GM18873 (cell line): Measurements from ENCODE around the gene SLC26A9.

Experiments
- ATAC-seq: cut with Tn5 transposase; IDR thresholded peaks from one replicate; pipeline ENCODE4 v1.9.1; 2021; ENCODE audit warnings: mild to moderate bottlenecking, moderate library complexity, moderate number of reproducible peaks; ENCODE audit not compliant: unreplicated experiment, low FRiP score

Gene SLC26A9

GRCh38 chr1:205928317-205928716, 14.9 kb downstream of the SLC26A9 start:
- ATAC-seq: no peak

- no peak for ATAC-seq
These were observed 15.6 kb downstream of the SLC26A9 start for GRCh38 chr1:205927676-205928075.

DNA sequence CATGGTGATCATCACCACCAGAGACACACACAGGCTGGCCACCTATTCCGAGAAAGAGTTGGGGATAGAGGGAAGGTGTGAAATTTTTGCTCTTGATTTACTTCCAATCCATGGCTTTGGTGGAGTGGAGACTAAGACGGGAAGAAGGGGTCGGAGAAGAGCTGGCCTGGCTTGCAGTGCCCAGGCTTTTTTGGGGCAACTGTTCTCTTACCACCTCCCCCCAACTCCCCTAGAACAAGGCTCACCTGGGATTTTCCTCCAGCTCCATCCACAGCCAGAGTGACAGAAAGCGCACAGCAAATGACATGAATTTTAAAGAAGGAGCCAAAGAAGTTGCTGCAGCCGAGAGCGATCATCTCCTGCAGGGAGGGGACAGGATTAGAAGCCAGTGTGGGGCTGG, 16.0 kb downstream of the SLC26A9 start:
- ATAC-seq: no peak

DNA sequence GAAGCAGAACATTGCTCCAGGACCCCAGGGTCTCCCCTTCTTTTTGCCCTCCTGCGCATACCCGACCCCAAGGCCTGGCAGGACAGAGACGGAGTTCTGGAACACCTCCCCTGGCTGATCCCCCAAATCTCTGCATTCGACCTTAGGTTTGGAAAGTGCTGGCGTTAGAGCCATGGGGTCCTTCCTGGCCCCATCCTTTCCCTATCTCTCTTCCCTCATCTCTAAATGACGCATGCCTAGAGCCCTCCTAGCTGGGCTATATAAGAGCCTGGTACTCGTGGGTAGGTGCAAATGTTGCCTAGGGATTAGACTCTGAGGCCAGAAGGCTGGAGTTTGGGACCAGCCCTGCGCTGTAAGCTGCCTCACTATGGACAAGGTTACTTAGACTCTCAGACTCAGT, 16.6 kb downstream of the SLC26A9 start:
- ATAC-seq: no peak

- ATAC-seq: no peak
These were observed 17.0 kb downstream of the SLC26A9 start for GRCh38 chr1:205926213-205926612.

DNA sequence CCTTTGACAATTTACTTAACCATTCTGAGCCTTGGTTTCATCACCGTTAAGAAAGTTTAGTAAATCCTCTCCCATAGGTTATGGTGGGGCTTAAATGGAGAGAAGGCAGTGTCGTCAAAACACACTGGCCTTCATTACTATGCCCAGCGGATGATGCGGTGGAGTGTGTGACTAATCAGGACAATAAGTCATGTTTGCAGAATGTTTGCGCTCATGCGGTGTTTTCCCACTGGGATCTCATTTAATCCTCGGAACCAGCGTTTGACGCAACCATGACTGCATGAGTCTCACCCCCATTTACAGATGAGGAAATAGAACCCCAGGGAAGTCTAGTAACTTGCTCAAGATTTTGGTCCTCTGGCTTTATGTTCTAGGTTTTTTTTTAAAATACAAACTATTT, 17.5 kb downstream of the SLC26A9 start:
- ATAC-seq: no peak

DNA sequence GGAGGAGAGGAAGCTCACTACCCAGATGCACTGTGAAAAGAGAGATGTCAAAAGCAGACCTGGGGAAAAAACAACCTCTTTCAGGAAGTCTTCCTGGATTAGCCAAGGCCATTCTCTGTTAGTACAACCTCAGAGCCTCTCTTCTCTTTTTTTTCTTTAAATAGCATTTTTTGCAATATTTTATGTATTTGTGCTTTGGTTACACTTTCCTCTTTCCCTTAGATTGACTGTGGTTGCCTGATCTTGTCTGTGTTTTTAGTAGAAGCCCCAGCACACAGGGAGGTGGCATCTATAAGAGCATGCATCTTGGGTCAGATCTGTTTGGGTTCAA, 18.8 kb downstream of the SLC26A9 start:
- no peak for ATAC-seq

DNA sequence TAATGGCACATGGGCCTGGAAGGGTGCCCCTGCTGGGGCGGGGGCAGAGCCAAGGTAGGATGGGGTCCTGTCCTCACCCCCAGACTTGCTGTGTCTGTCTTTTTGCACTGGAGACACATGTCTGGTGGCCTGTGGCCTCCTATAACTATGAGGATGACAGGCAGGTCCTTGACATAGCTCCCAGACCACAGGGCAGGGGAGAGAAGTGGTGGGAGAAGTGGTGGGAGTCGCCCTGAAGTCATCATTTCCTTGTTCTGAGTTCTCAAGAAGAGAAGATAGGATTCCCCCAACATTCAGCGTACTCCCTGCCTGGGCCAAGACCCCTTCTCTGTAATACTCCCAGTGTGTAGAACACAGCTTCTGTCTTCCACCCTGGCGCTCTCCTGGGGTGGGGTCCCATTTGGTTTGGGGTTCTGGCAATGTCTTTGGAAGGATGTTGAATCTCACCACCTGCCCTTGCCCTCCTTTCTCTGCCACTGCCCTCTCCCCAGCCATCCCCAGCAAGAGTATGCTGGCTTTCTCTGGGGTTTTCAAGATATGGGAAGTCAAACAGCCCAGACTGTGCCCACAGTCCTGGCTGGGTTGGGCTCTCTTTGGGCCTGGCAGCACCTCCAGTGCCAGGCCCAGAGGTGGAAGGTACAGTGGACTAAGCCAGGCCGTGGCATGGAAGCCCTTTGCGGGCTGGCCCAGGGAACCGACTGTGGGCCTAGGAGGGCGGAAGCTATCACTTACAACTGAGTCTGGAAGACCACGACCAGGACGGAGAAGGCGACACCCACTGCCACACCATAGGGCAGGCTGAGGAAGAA, 19.4 kb downstream of the SLC26A9 start:
- ATAC-seq: no peak

- ATAC-seq: no peak
These were observed 20.4 kb downstream of the SLC26A9 start for GRCh38 chr1:205922806-205923205.

DNA sequence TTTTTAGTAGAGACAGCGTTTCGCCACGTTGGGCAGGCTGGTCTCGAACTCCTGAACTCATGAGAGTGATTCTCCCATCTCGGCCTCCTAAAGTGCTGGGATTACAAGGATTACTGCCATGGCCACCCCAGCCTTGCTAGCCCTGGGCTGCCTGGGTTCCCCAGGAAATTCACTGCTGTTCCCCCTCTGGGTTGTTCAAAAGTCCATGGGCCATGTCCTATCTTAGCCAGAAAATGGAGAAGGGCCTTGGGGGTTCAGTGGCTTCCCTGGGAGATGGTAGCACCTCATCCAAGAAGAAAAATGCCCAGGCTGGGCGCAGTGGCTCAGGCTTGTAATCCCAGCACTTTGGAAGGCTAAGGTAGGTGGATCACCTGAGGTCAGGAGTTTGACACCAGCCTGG, 20.9 kb downstream of the SLC26A9 start:
- ATAC-seq: no peak

GRCh38 chr1:205921570-205921909, 21.7 kb downstream of the SLC26A9 start:
- ATAC-seq: no peak

DNA sequence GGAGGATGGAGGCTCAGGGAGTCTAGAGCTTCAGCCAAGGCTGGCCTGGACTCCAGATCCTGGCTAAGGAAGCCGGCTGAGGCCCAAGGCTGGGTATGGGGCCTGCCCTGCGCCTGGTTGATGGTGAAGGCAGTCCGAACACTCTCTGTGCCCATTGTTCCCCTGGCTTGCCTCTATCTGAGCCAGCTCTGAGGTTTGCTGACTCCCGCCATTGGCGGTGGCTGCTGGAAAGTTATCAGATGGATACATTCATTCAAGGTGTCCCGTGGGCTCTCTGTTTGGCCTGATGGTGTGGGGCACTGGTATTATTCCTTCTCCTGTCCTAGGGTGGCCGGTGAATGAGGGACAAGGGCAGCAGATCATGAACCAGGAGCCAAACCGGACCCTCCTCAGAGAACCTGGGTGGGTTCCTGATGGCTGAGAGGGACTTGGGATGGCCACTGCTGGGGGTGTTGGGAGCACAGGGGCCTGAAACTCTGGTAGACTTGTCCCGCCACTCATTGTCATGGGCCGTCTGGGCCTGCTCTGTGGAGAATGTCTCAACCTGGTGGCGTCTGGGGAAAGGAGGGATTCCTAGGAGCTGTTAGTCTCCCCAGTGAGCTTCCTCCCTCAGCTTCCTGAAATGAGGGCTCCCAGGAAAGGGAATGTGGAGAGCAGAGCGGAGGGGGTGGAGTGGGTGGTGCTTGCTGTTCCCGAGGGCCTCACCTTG, 22.2 kb downstream of the SLC26A9 start:
- ATAC-seq: no peak

DNA sequence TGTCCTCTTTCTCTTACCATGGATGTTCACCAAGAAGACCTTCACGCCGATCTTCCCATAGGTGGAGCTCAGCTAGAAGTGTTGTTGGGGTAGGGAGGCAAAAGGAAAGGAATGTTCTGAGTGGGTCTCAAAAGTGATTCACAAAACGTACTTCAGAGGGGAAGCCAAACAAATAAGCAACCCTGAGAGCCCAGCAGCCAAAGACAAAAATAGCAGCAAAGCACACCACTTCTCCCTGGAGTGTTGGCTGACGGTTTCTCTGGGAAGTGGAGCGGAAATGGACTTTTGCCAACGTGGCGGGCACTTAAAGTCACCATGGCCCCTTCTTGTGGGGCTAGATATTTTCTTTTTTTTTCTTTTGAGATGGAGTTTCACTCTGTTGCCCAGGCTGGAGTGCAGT, 23.1 kb downstream of the SLC26A9 start:
- ATAC-seq: no peak

DNA sequence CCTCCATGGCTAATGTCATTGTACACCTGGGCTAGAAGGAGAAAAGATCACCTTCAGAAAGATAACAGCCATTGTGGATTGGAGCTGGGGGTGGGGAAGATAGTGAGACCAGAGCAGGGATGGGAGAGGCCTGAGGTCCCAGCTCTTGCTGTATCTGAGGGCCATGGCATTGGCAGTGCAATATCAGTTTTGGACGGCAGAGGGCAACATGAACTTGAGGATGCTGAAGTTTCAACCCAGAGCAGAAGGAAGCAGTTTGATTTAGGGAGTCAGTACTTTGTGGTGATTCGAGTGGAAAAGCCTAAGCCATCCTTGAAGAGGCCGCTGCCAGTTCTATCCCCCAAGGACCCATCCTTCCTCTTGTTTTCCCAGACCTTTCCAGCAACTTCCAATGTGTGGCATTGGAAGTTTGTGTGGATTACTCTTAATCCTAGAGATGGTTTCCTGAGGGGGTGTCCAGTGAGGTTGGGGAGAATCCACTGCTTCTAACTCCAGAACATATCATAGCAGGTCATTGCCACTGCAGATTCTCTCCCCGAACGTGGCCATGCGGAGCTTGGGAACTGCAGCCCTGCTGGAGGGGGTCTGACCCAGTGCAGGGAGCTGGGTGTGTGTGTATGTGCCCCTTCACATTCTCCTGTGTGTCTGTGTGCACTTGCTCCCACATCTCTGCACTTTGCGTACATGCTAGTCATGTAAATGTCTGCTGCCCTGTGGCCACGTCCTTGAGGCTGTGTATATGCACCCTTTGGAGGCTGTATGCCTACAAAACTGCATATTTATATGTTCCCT, 24.1 kb downstream of the SLC26A9 start:
- no peak for ATAC-seq

DNA sequence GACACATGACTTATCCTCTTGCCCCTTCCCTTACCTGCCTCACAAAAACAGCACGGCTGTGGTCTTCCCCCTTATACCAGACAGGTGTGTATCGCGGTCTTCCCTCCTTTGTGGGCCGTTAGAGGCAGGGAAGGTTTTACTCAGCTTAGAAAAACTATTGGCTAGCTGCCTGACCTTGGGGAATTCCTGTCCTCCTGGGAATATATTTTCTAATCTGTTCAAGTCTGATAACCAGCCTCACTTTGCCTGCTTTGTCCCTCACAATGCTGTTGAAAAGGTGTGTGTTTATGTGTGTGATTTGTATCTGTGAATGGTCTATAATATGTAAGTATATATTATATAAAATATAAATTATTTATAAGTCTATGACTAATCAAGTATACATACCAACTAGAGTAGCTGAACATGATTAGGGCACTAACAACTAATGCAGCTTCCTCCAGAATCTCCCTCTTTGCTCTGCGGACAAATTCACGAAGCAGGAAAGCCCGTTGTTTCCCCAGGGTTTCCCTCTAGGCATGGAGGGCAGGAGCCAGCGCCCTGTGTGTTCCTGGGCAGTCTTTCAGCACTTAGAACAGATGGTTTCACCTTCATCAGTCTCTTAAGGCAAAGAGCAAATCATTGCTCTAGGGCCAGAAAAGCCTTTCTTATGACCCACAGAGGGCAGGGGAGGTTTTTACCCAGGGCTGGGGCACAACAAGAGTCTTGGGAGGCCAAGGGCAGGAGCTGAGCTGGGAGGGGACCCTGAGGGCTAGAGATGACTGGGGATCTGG, 25.6 kb downstream of the SLC26A9 start:
- ATAC-seq: no peak

DNA sequence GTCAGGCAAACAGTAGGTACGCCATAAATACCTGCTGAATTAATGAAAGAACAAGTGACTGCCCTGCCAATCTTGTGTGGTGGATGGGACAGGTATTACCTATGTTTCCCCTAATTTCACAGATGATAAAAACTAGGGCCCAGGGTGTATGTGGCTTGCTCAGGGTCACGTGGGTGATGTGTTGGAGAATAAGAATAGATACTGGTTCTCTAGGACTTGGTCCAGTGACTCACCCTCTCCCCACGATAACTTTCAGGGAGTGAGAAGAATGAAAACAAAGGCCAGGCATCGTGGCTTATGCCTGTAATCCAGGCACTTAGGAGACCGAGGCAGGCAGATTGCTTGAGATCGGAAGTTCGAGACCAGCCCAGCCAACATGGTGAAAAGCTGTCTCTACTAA, 26.7 kb downstream of the SLC26A9 start:
- ATAC-seq: no peak

DNA sequence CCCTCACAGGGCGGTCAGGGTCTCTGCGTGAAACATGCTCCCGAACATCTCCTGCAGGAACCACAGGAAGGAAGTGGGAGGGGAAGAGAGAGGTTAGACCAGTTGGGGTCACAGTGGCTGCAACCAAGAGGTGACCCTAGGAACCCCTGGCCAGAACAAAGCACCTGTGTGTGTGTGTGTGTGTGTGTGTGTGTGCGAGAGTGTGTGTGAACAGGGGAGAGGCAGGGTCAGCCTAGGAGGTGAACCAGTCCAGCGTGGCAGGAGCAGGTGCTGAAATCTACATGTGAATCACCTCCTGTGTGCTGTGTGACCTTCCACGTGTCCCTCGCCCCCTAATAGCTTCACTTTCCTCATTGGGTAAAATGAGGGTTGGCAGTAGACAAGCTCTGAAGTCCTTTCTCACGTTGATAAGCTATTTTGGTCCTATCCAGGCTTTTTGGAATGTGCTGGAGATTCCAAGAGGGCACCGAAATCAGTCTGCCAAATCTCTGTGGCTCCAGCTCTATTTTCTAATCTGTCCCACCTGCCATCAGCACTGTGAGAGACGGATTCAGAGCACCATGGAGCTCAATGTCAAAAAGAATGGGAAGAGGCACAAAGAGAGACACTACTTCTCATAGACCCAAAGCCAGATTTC, 27.8 kb downstream of the SLC26A9 start:
- no peak for ATAC-seq

DNA sequence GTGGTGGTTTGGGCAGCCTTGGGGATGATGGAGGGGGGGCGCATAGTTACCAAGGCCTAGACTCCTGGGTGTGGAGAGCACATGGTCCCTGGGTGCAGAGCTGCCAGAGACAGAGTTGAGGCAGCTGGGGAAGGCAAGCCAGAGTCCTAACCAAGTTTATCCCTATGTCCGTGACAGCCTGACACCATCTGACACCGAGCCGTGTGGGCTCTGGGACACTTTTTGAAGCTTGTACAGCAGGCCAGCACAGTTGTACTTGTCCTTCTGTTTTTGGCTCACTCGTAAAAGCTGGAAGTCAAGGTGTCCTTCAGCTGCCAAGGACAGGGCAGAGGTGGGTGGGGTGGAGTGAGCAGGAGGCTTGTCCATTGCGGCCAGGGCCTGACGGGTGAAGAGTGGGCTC, 28.5 kb downstream of the SLC26A9 start:
- ATAC-seq: no peak

- ATAC-seq: no peak
These were observed 29.1 kb downstream of the SLC26A9 start for GRCh38 chr1:205914155-205914507.

GRCh38 chr1:205913451-205914154, 29.7 kb downstream of the SLC26A9 start:
- ATAC-seq: no peak
